ENCODE measurements around the gene ACTR3.
"Not testable (repeated sequence)": the region's sequence is repeated elsewhere in the genome, so short reads cannot be mapped to it uniquely, and the experiment has no call there.

The ACTR3 gene

DNA sequence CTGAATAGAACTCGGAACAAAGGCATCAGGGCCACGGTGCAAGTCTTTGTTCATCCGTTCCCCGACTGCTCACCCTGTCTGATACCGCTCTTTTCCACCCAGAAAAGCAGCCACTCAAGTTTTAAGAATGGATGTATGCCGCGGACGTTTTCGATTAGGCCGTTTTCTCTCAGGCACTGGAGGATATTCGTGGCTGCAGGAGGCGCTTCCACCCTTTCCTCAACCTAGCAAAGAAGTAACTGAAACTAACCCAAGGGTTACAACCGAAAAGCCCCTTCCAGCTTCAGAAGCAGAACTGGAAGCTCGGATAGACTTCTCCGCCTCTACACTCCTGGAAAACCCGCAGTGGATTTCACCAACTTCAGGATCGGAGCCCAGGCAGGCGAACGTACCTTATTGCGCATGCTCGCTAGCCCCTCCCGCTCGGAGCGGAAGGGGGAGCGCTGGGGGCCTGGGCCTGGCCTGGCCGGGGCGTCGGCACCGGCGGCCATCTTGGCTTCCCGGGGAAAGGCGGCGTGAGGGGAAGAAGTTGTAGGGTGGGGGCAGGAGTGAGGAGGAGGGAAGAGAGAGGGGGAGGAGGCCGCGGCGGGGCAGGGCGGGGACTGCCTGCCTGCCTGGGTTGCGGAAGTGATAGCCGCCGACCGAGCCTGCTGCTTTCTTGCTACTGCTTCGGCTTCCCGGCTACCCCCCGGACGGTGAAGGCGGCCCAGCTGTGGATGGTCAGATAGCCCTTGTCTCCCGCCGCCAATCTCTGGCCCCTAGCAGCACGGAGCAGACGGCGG, at the start of gene ACTR3:
TSS of gene ACTR3 (plus strand) at position 619 of the 782 bp plus-strand sequence. CDS start 191 bp downstream, outside the sequence.
- DNase-seq (ENCODE audit: low read depth, low spot score): peak; percentile 88

DNA sequence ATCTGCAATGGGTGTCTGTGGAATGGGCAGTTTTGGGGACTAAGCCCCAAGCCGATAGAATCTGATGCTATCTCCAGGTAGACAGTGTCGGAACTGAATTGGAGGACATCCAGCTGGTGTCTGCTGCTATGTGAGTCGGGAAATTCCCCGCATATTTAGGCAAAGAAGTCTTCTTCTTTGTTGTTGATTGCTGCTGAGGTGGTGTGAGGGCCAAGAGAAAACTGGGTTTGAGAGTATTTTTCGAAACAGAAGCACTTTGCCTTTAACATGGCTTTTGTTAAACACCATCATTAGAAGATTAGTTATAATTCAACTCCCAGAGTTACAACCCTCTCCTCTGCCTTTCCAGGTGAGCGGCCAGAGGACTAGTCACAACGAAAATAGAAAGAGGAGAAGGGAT, 49.4 kb upstream of the ACTR3 start:
- no peak for DNase-seq (ENCODE audit: low read depth, low spot score)

DNA sequence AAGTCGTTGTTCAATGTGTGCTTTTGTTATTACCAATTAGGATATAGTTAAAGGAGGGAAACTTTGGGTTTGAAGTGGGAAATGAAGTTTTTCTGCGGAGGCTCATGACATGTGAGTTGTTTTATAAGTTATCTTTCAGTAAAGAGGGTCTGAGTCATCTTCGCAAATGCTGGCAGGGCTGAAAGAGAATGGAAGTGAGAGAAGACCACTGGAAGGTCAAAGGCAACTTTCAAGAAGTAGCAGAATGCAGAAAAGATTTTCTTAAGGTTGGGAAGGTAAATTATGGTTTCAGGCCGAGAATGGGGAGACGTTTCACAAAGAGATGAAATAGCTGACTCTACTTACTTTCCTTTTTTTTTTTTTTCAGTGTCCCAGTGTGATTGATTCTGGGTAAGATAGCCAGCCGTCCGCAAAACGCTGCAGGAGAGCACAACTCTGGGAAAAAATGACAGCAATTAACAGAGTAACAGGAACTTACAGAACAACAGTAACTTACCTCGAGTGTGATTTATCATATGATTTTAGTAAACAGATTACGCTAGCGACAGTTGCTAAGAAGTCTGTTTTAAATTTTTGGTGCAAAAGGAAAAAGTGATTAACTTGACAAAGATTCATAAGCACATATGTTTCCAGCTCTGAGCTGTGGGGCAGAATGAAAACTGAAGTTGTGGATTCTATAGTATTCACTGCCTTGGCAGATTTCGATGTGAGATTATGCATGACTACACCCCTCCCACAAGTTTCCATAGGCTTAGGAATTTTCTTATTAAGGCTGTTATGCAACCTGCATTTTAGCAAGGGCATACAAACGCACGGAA, 46.8 kb upstream of the ACTR3 start:
- DNase-seq (ENCODE audit: low read depth, low spot score): no peak

DNA sequence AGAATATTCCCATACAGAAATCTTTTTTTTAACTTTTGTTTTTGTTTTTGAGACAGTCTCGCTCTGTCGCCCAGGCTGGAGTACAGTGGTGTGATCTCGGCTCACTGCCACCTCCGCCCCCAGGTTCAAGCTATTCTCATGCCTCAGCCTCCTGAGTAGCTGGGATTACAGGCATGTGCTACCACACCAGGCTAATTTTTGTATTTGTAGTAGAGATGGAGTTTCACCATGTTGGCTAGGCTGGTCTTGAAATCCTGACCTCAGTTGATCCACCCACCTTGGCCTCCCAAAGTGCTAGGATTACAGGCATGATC, 46.2 kb upstream of the ACTR3 start:
- DNase-seq (ENCODE audit: low read depth, low spot score): not testable (repeated sequence)

DNA sequence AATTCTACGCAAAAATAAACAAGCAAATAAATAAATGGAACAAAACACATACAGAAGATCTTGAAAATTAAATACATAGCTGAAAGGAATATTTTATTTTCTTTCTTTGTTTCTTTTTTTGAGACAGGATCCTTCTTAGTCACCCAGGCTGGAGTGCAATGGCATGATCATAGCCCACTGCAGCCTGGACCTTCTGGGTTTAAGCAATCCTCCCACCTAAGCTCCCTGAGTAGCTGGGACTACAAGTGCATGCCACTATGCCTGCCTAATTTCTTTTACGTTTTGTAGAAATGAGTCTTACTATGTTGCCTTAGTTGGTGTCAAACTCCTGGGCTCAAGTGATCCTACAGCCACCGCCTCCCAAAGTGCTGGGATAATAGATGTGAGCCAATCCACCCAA, 44.6 kb upstream of the ACTR3 start:
- DNase-seq (ENCODE audit: low read depth, low spot score): no peak

DNA sequence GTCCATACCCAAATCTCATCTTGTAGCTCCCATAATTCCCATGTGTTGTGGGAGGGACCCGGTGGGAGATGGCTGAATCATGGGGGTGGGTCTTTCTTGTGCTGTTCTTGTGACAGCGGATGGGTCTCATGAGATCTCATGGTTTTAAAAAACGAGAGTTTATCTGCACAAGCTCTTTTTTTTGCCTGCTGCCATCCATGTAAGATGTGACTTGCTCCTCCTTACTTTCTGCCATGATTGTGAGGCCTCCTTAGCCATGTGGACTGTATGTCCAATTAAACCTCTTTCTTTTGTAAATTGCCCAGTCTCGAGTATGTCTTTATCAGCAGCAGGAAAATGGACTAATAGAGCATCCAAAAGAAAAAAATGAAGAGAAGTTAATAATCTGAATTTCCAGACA, 44.1 kb upstream of the ACTR3 start:
- DNase-seq (ENCODE audit: low read depth, low spot score): not testable (repeated sequence)

DNA sequence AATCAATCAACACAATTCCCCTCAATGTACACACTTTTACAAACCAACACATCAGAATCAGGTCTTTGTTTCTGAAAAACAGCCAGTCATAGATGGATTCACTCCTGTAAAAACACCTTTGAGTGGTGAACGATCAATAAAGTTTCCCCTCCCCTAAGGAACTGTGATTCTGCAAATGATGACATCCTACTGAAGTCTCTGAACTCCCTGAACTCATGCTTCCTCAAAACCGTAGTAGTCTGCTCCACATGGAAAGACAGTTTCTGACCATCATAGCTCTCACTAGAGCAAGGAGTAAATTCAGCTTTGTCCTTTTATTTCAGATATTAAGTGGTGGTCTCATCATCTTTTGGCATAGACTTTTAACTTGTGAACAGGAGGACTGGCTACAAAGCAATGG, 43.5 kb upstream of the ACTR3 start:
- DNase-seq (ENCODE audit: low read depth, low spot score): no peak

DNA sequence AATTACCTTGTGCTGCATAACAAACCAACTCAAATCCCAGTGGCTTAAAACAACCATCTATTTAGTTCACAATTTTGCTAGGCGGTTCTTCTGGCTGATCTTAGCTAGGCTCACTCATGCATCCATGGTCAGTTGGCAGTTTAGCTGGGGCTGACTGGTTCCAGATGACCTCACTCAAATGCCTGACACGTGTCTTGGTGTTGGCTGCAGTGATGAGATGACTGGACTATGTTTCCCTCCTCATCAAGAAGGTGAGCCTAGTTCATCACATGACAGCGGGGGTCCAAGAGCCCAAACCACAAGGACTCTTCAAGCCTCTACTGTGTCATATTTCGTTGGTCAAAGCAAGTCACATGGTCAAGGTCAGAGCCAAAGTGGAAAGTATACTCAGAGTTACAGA, 42.7 kb upstream of the ACTR3 start:
- no peak for DNase-seq (ENCODE audit: low read depth, low spot score)

DNA sequence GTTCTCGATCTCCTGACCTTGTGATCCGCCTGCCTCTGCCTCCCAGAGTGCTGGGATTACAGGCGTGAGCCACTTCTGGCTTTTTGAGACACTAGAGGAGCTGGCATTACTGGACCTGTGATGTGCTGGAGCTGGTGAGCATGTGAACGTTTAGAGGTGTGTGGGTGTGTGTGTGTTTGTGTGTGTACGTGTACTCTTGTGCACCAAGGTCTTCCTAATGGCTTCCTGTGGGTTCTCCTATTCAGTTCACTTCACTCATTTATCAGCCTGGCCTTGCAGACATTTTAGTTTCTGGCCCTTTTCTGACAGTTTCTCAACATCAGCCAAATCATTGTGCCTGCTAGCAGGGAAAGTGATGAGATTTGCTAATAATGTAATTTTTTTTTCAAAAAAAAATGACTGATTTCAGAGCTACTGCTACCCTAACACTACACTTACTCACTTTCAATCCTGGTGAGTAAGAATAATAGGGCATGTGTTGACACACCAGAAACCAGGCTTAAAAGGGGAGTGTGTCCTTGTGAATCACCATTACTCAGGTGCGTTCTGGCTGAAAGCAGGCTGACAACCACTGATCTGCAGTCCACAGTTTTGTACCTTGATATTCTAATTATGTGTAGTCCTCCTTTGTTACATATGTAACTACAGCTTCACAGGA, 41.0 kb upstream of the ACTR3 start:
- DNase-seq (ENCODE audit: low read depth, low spot score): no peak

DNA sequence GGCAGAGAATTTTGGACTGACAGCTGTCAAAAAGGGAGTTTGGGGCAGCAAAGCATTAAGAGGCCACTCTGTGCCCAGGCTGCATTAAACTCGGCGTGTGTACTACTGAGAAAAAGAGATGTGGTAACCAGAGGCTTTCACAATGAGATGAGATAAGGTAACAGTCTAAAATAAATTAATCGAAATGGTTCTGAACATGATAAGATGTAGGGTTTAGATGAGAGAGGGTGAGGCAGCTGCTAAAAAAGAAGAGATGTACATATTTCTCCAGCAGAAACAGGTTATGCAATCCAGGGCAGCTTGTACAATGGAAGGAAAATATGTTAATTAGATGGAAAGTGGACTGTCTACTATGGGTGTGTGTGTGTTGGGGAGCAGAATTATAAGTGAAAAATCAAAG, 39.2 kb upstream of the ACTR3 start:
- DNase-seq (ENCODE audit: low read depth, low spot score): no peak

DNA sequence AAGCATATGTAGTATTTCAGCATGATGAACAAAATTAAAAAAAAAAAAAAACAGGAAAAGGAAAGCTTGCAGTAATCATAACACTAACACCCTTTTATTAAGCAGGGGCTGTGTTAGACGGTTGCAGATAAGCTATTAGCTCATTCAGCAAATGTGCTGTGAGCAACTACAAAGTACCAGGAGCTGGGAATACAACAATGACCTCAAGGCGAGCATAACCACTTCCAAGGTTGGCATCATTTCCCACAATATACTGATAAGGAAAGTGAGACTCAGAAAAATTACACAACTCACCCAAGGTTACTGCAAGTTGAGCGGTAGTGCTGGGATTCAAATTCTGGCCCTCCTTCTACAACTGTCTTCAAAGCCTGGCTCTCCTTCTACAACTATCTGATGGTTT, 38.2 kb upstream of the ACTR3 start:
- no peak for DNase-seq (ENCODE audit: low read depth, low spot score)

DNA sequence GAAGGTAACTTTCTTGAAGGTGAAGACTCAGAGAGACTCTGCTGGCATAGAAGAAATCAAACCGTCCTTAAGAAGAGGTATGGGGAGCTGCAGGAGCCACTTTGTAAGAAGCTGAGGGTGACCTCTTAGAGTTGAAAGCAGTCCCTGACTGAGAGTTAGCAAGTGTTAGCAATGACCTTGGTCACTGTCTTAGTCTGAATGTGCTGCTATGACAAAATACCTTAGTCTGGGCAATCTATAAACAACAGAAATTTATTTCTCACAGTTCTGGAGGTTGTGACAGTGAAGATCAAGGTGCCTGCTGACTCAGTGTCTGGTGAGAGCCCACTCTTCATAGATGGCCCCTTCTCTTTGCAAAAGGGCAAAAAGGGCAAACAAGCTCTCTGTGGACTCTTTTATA, 35.7 kb upstream of the ACTR3 start:
- no peak for DNase-seq (ENCODE audit: low read depth, low spot score)

DNA sequence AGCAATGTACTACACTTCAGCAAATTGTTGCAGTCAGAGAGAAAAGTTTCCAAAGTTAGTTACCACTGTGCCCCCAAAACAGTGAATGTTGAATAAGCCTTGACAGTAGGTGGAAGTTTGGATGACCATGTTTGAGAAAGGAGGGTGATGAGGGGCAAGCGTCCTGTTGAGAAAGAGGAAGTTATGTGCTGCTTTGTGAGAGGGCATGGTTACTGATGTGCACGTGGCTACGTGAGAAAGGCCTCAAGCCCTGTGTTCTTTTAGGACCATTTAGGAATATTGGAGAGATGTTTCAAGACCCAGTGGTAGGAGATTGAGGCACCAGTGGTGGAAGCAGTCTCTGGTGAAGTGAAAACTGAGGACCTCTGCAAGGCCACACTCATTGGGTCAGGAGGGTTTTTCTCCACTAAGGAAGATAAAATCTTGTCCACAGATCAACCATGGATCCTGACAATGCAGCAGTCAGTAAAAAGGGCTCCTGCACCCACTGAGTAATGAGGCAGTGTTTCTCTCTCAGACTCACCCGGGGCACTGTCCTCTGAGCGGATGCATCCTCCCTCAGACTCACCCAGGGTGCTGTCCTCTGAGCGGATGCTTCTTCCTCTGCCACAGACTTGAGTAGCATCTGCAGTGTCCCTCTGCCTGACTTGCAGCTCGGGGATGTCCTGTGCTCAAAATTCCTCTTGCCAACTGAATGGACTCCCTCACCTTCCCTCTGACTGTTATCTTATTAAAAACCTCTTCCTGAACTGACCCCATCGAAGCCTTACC, 34.7 kb upstream of the ACTR3 start:
- DNase-seq (ENCODE audit: low read depth, low spot score): no peak

DNA sequence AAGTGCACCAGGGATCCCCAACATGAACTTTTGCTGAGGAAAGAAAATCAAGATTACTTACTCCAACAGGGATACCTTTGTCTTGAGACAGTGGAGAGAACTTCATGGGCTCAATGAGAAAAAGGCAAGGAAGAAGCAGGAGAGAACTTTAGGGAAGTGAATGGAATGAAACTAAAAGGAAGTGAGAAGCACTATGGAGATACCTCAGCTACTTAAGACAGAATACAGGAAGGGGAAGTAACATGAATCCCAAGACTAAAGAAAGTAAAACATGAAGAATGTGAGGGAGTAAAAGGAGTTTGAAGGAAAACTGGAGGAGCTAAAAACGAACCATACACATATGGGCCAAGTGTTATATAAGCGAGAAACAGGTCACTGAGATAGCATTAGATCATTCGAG, 32.4 kb upstream of the ACTR3 start:
- no peak for DNase-seq (ENCODE audit: low read depth, low spot score)

DNA sequence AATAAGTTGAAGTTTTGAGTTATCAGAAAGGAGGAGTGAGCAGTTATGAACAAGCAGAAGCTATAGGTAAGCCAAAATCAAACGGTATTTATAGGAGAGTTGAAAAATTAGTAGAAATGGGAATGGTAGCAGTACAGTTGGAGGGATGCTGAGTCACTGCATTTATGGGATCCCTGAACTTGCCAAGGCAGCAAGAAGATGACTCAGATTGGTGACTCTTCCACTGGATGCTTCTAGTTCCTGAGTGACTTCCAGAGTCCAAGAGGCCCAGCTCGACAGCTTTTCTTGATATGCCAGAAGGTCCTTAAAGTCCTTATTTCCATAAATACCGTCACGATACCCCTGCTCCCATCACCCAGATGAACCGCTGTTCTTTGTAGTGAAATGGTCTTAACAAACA, 31.1 kb upstream of the ACTR3 start:
- DNase-seq (ENCODE audit: low read depth, low spot score): no peak

DNA sequence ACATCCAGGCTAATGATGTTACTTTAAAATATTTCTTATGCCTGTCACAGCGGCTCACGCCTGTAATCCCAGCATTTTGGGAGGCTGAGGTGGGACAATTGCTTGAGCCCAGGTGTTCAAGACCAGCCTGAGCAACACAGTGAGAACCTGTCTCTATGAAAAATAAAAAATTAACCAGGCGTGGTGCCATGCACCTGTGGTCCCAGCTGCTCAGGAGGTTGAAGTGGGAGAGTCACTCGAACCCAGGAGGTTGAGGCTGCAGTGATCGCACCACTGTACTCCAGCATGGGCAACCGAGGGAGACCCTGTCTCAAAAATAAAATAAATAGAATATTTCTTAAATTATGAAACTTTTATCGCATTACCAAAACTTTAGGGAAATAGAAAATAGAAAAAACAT, 28.1 kb upstream of the ACTR3 start:
- no peak for DNase-seq (ENCODE audit: low read depth, low spot score)

DNA sequence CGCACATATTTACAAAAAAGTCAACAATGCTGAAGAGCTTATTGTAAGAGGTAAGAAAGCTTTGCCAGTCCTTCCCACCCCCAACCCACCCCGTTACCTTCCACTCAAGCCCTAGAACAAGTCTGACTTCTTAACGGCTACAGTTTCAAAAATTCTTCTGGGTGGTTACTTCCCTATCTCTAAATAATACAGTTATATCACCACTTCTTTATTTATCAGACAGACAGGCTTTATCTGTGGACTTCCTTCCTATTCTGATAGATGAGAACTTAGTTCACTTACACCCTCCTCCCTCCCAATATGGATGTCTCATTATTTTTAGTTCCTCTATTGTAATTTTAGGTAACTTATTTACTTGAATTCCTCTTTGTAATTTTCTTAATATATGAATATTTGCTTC, 26.7 kb upstream of the ACTR3 start:
- DNase-seq (ENCODE audit: low read depth, low spot score): no peak

DNA sequence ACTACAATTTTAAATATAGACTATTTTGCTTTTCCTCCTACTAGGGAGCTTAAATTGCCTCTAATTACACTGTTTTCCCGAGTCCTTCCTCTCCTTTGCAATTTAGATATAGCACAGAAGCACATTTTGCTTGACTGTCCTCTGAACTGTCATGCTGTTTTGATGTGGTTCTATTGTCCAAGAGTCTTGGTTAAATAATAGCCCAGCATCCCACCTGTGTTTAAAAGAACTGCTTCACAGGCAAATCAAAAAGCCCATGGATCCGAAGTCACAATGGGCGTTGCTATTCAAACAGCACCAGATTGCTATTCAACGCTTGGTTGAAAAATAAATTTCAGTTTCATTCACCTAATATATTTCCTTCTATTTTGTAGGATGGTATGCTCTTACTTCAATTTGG, 22.3 kb upstream of the ACTR3 start:
- DNase-seq (ENCODE audit: low read depth, low spot score): no peak

DNA sequence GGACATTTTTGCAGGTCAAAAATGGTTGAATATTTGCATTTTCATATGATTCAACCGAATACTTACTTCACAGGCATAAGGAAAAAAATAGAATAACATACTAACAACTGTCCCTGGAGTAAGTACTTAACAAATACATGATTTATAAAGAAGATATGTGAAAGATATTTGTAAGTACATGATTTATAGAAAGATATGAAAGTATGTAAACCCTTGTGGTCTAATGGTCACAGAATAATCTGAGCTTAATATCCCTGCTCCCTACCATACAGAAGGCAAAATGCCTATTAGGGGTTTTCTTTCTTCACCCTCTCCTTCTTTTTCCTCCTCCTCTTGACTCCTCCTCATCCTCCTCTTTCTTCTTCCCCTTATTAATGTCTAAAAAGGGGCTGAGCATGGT, 20.6 kb upstream of the ACTR3 start:
- no peak for DNase-seq (ENCODE audit: low read depth, low spot score)

DNA sequence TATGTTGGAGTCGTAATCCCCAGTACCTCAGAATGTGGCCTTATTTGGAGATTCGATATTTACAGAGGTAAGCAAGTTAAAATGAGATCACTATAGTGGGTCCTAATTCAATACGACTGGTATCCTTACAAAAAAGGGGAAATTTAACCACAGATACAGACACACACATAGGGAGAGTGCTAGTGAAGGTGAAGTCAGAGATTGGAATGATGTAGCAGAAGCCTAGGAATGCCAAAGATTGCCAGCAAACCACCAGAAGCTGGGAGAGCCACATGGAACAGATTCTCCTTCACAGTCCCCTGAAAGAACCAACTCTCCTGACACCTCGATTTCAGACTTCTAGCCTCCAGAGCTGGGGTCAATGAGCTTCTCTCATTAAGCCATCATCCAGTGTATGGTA, 17.7 kb upstream of the ACTR3 start:
- no peak for DNase-seq (ENCODE audit: low read depth, low spot score)

DNA sequence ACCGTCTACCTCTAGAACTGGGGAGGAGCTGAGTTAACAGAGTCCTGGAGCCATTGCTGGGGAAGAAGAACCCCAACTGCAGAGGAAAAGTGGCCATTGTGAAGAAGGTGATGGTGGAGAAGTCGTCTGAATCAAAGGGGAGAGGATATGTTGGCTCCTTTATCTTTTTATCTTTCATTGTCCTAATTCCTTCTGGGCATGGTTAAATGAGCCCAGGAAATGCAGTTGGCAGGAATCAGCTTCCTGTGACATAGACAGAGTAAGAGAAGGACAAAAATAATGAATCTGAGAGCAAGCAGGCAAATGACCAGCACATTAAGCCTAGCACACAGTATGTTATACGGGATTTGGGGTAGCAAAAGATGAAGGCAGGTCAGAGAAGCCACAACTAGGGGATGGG, 16.0 kb upstream of the ACTR3 start:
- DNase-seq (ENCODE audit: low read depth, low spot score): no peak

DNA sequence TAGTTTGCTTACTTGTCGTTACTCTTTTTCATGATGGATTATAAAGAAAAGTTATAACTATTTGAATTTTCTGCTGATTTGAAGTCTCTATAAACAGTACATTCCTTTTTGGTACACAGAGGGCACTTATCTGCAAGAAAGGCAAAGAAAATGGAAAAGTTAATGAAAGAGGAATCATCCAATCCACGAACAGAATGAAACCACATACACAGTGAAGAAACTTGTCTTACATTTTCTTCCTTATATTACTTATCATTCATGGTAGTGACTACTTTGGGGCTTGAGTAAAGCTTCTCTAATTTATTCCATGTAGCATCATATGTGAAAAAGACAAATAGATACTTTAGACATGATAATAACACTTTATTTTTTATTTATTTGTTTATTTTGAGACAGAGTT, 14.8 kb upstream of the ACTR3 start:
- no peak for DNase-seq (ENCODE audit: low read depth, low spot score)

Measured in iPS DF 19.7 (cell line).